ENCODE results near the gene L3MBTL4. TPM values are rescaled to one million over a fixed set of nuclear protein-coding genes. Genes with fewer than 3 reads are reported as not detected.

Gene L3MBTL4
- total RNA-seq, 6 experiments from 2014 or later = 8.2 to 16.0 (median 11.3) TPM

DNA sequence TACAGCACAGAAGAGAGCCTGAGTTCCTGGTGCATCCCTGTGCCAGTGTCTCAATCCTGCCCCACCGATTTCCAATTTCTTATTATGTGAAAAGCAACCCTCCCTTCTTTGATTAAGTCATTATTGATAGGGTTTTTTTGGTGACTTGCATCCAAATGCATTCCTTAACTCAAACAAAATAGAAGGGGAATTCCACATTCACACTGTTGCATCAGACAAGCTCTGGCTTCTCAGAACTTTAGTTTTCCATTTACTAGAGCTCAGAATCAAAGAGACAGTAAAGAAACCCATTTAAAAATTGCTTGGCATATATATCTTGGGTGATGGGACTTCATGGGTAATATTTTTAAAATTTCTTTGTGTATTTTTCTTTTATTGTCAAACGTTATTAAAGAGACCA, 505.6 kb downstream of the L3MBTL4 start:
- DNase-seq = no peak
- no peak overlapping the region for H3K27ac ChIP-seq
- no peak for TF ChIP-seq POLR2A (IDR thresholded peaks at IDR 0.05)
- TF ChIP-seq, protein P1, sequence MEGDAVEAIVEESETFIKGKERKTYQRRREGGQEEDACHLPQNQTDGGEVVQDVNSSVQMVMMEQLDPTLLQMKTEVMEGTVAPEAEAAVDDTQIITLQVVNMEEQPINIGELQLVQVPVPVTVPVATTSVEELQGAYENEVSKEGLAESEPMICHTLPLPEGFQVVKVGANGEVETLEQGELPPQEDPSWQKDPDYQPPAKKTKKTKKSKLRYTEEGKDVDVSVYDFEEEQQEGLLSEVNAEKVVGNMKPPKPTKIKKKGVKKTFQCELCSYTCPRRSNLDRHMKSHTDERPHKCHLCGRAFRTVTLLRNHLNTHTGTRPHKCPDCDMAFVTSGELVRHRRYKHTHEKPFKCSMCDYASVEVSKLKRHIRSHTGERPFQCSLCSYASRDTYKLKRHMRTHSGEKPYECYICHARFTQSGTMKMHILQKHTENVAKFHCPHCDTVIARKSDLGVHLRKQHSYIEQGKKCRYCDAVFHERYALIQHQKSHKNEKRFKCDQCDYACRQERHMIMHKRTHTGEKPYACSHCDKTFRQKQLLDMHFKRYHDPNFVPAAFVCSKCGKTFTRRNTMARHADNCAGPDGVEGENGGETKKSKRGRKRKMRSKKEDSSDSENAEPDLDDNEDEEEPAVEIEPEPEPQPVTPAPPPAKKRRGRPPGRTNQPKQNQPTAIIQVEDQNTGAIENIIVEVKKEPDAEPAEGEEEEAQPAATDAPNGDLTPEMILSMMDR (IDR thresholded peaks at IDR 0.05) = no peak
- H3K36me3 ChIP-seq = no peaks in the 10 kb centered on the region
- H3K4me1 ChIP-seq = no peaks in the 10 kb centered on the region
- intact Hi-C loops (cut with DNase I) = no loop called here
- H3K27me3 ChIP-seq = no peaks in the 10 kb centered on the region
- ATAC-seq = peak in 1 of 4 donors; percentile 61
- H3K4me3 ChIP-seq = no peak overlapping the region
- H3K9me3 ChIP-seq = no peaks in the 10 kb centered on the region
- WGBS (ENCODE audit: insufficient coverage, low coverage, low lambda C conversion rate, missing lambda C conversion rate) = 57% methylated on average over 2 of the region's 2 CpGs

Small RNA genes within 50 kb of the gene (microRNA-seq; reads per million reads assigned to microRNA genes)
- 0 reads per million in 2 donors for gene MIR4317

Small RNA genes within 50 kb of the gene (small RNA-seq; reads per million reads assigned to genes)
- gene RNU5F-3P (0 reads per million in 2 experiments), gene RNU6-349P (0 reads per million in 2 experiments)
